Erythroblast (primary cell): ENCODE measurements around the gene TCF4.

Source experiments
- GATA1 ChIP-seq: IDR thresholded peaks from 2 replicates; pipeline ENCODE4 v1.6.1; 2011; ENCODE audit warnings: low read depth, mild to moderate bottlenecking, control low read depth, low read length, moderate library complexity
- POLR2A ChIP-seq: IDR thresholded peaks from 2 replicates; pipeline ENCODE4 v1.6.1; 2011; ENCODE audit warnings: mild to moderate bottlenecking, low read length

GRCh38 chr18:55499526-55499925 is 88.5 kb downstream of the TCF4 start:
- TF ChIP-seq POLR2A (no peak), GATA1 (no peak)
